HCT116 (cell line): ENCODE measurements around the gene SFTPA1.

ENCODE experiments used
- EGR1 ChIP-seq: IDR thresholded peaks from 2 replicates; pipeline ENCODE4 v1.6.1; 2012; ENCODE audit warnings: low read depth
- POLR2A ChIP-seq: IDR thresholded peaks from 2 replicates; pipeline ENCODE4 v1.7.0; 2011; ENCODE audit warnings: borderline replicate concordance; ENCODE audit not compliant: insufficient read depth, insufficient read length; ENCODE audit errors: extremely low read depth
- POLR2AphosphoS5 ChIP-seq: IDR thresholded peaks from 2 replicates; pipeline ENCODE4 v1.6.1; 2011; ENCODE audit warnings: mild to moderate bottlenecking, low read depth, low read length, moderate library complexity
- TF ChIP-seq, protein P1 (sequence below), 3 experiments: fragments of 200-600 bp in 1 of 3; sonication (generic) in 1 of 3; IDR thresholded peaks in 2 of 3; conservative IDR thresholded peaks in 1 of 3; 2 replicates each; pipeline ENCODE4 v1.5.1; 2012 to 2017; ENCODE audit warnings: low read depth in 2 of 3, low read length in 2 of 3, antibody characterized with exemption in 1 of 3, borderline replicate concordance in 1 of 3, control low read depth in 1 of 3, mild to moderate bottlenecking in 1 of 3, mixed read lengths in 1 of 3, mixed run types in 1 of 3, moderate library complexity in 1 of 3; ENCODE audit not compliant: insufficient read depth in 1 of 3

DNA sequence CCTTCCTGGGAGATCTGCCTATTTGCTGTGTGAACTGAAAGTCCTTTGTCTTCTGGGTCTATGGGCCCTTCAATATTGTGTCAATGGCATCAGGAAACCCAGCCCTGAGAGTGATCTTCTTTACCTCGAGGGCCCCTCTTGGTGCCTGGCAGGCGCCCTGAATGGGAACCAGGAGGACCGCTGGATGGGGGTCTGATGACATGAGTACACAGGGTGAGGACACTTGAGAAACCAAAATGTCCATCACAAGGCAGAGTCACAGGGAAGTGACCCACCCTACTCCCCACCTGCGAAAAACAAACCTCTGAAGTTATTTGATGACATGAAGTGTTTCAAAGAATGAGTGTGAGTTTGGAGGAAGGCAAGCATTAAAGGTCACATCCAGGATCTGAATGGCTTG lies 17.3 kb downstream of the SFTPA1 start:
- TF ChIP-seq, protein P1, sequence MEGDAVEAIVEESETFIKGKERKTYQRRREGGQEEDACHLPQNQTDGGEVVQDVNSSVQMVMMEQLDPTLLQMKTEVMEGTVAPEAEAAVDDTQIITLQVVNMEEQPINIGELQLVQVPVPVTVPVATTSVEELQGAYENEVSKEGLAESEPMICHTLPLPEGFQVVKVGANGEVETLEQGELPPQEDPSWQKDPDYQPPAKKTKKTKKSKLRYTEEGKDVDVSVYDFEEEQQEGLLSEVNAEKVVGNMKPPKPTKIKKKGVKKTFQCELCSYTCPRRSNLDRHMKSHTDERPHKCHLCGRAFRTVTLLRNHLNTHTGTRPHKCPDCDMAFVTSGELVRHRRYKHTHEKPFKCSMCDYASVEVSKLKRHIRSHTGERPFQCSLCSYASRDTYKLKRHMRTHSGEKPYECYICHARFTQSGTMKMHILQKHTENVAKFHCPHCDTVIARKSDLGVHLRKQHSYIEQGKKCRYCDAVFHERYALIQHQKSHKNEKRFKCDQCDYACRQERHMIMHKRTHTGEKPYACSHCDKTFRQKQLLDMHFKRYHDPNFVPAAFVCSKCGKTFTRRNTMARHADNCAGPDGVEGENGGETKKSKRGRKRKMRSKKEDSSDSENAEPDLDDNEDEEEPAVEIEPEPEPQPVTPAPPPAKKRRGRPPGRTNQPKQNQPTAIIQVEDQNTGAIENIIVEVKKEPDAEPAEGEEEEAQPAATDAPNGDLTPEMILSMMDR (IDR thresholded peaks at IDR 0.05 in 2 of 3, conservative IDR thresholded peaks at IDR 0.05 in 1 of 3; ENCODE audit: borderline replicate concordance in 1 of 3, insufficient read depth in 1 of 3, low read depth in 2 of 3, low read length in 2 of 3), result no peak
- TF ChIP-seq POLR2AphosphoS5, result no peak
- TF ChIP-seq EGR1, result no peak
- no peak for TF ChIP-seq POLR2A
